Measurements from ENCODE around the gene UTP18. TPM values are rescaled to one million over a fixed set of nuclear protein-coding genes. Genes with fewer than 3 reads are reported as not detected.
"Not testable (repeated sequence)": the region's sequence is repeated elsewhere in the genome, so short reads cannot be mapped to it uniquely, and the experiment has no call there.

UTP18 gene
- total and polyA plus RNA-seq, 8 donors = 3.6 to 38.9 (median 20.1) TPM

GRCh38 chr17:51287412-51287811 lies 27.1 kb downstream of the UTP18 start:
- TF ChIP-seq POLR2A (IDR thresholded peaks at IDR 0.05) = no peak
- no peak for TF ChIP-seq EP300 (IDR thresholded peaks at IDR 0.05)
- TF ChIP-seq CTCF (IDR thresholded peaks at IDR 0.05) = no peak
- TF ChIP-seq POLR2AphosphoS5 (IDR thresholded peaks at IDR 0.05) = no peak
- Histone ChIP-seq H3K4me1 (no peaks in the 10 kb centered on the region), H3K27me3 (no peaks in the 10 kb centered on the region), H3K4me3 (no peak overlapping the region), H3K9me3 (no peaks in the 10 kb centered on the region), H3K27ac (no peak overlapping the region), H3K36me3 (peaks cover 26 to 100% (median 98%) of the 10 kb centered on the region in 4 donors)
- intact Hi-C loops (cut with DNase I; ENCODE audit: low total_unique reads) = no loop called here
- no peak for DNase-seq
- 94 to 100% (median 100%) methylated on average over 1 of the region's 1 CpG for WGBS, 5 donors

GRCh38 chr17:51289696-51290111 lies 29.4 kb downstream of the UTP18 start:
- 58 to 87% (median 75%) methylated on average over 2 of the region's 2 CpGs for WGBS, 5 donors
- H3K27ac ChIP-seq = peak overlapping the region in 1 of 5 donors; percentile 32

GRCh38 chr17:51294338-51294737 lies 34.0 kb downstream of the UTP18 start:
- H3K27me3 ChIP-seq; H3K9me3 ChIP-seq; H3K27ac ChIP-seq; H3K4me3 ChIP-seq; intact Hi-C loops (cut with DNase I; ENCODE audit: low total_unique reads); DNase-seq: not testable (repeated sequence)
- Histone ChIP-seq H3K4me1 (peaks cover 0 to 11% (median 5%) of the 10 kb centered on the region in 4 donors), H3K36me3 (peaks cover 0 to 75% (median 67%) of the 10 kb centered on the region in 4 donors)
- WGBS, 5 donors = 97 to 100% (median 99%) methylated on average over 2 of the region's 2 CpGs

More at GRCh38 chr17:51289696-51290111, 29.4 kb downstream of the UTP18 start:
- DNase-seq = no peak
- TF ChIP-seq POLR2AphosphoS5 (IDR thresholded peaks at IDR 0.05) = no peak
- no peak for TF ChIP-seq EP300 (IDR thresholded peaks at IDR 0.05)
- no peak for TF ChIP-seq POLR2A (IDR thresholded peaks at IDR 0.05)
- TF ChIP-seq CTCF (IDR thresholded peaks at IDR 0.05) = no peak
- Histone ChIP-seq H3K36me3 (peaks cover 26 to 98% (median 96%) of the 10 kb centered on the region in 4 donors), H3K4me3 (no peak overlapping the region), H3K27me3 (no peaks in the 10 kb centered on the region), H3K9me3 (no peaks in the 10 kb centered on the region), H3K4me1 (no peaks in the 10 kb centered on the region)
- intact Hi-C loops (cut with DNase I; ENCODE audit: low total_unique reads) = no loop called here

GRCh38 chr17:51298508-51299371 lies 38.4 kb downstream of the UTP18 start:
- 37 to 66% (median 56%) methylated on average over 10 of the region's 10 CpGs for WGBS, 5 donors
- Histone ChIP-seq H3K4me1 (peaks cover 0 to 11% (median 5%) of the 10 kb centered on the region in 4 donors), H3K27ac (peak overlapping the region in 3 of 5 donors; percentile 5 to 32 (median 13)), H3K27me3 (no peaks in the 10 kb centered on the region), H3K4me3 (no peak overlapping the region), H3K36me3 (peaks cover 0 to 35% (median 27%) of the 10 kb centered on the region in 4 donors), H3K9me3 (no peaks in the 10 kb centered on the region)
- DNase-seq = peak in 1 of 2 donors; percentile 69
- intact Hi-C loops (cut with DNase I; ENCODE audit: low total_unique reads) = loop anchor here (5.0 kb wide), 1 partner anchor 239 kb away; no protein-coding TSS in a partner anchor
- TF ChIP-seq EP300 (IDR thresholded peaks at IDR 0.05) (no peak), CTCF (IDR thresholded peaks at IDR 0.05) (peak in 5 of 7 experiments; percentile 35 to 51 (median 47))

All from stomach (tissue), 9 donors.